NCI-H2029 treated with DMSO at 0.1 percent for 48 hours (cell line): ENCODE data around the gene RAE1.
"Not testable (repeated sequence)": the region's sequence is repeated elsewhere in the genome, so short reads cannot be mapped to it uniquely, and the experiment has no call there.

Experiments
- DNase-seq: peaks from one replicate; lab custom pipeline; 2025; lab: John Stamatoyannopoulos, UW

Gene RAE1

DNA sequence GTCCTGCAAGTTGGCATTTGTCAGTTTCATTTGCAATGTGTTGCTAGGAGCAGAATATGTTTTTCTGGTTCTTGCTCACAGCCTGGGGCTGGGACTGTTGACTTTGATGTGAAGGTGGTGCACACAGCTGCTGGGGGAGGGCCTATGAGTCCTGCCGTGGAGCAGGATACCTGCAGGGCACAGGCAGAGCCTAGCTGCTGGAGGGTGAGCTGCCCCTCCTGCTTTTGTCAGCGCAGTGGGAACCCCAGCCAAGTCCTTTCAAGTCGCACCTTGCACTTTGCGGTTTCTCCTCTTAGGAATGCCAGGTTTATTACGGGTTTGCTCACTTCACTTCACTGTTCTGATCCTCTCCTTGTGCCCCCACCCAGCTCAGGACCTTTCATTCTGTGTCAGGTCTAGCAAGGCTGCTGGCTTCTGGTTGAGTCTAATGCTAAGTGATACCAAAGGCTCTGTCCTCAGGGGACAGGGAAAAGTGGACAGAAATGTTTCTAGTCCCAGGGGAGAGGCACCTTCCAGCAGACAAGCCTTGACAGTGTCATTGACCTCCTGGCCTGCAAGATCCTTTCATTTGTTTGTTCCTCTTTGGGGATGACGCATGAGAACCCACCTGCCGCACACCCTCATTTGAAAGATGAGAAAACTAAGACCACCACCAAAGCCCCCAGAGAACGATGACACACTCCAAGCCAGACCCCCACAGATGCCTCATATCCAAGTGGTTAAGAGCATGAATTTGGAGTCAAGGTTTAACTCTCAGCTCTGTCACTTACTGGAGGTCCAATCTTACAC lies 24.2 kb upstream of the RAE1 start:
- DNase-seq: no peak

DNA sequence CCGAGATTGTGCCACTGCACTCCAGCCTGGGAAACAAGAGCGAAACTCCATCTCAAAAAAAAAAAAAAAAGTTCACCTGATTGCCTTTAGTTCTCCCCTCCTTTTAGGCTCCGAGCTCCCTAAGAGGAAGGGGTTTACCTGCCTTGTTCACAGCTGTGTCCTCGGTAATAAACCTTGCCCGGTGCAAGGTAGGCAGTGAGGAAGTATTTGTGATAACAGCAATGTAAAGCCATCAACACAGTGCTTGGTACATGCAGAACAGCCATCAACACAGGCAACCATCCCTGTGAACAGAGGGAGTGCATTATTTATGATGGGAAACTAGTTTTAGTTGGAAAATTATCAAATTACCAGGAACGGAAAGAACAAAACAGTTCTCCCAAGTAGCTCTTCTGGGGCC lies 23.2 kb upstream of the RAE1 start:
- DNase-seq: no peak

DNA sequence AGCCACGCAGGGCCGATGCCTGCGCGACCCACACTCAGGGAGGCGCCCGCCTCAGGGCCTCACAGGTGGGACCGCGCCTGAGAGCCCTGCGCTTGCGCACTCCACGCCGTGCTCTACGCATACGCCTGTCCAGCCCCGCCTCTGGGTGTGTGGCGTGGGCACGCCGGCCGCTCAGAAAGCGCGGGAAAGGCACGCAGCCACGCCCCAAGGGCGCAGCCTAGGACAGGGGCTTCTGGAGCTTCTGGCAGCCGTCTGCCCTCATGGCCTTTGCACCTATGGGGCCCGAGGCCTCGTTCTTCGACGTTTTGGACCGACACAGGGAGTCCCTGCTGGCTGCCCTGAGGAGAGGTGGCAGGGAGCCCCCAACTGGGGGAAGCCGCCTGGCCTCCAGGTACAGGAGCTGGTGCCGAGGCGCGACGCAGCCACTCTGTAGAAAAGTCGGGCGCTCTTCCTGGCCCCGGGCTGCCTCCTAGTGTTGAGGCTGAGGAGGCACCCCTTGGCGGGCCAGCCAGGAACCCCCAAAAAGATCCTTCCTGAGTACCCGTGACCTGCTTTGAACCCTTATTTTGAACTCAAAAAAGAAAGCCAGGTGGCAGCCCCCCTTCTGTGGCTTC lies 21.3 kb upstream of the RAE1 start, which contains the start of gene SPO11:
SPO11 (plus strand) TSS at position 196 of the 614 bp plus-strand sequence; CDS start at position 261, 65 bp downstream.
- DNase-seq: no peak

- no peak for DNase-seq
Measured at GRCh38 chr20:57330998-57331397, 20.1 kb upstream of the RAE1 start.

DNA sequence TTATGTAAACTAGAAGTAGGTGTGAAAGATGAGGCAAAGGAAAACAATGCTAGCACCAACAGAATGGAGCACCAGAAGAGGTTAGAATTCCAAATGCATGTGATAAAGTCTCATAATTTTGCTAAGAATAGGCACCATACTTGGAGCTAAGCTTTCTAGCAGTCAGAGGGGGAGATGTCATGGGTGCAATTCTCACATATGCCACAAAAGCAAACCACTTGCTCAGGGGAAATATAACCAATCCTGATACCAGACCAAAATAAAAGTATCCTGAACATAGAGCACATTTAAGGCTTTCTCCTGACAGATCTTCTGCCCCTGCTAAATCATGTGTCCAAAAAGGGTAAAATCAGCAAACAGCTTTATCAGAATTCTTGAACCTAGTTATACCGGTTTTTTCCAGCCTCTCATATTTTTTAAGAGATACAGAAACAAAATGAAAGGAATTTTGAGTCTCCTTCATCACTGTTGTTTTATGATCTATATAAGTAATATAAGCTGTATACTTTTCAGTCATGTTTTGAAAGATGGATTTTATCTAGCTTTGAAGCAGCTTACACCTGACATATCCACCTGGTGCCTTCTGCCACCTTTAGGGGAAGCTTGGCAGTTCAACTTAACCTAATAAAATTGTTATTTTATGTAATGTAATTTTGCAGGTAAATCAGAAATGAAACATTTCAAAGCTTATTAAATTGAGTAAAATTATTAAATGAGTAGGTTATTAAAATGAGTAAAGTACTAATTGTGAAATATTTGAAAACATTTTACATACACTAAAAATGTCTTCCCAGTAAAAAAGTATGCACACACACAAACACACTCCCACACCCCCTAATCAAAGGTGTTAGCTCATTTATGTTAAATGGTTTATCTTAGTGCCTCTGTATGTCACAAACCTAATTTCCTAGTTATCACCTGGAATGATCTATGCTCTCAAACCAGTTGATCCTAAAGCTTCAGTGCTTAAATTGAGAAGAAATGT lies 18.7 kb upstream of the RAE1 start:
- DNase-seq: no peak

DNA sequence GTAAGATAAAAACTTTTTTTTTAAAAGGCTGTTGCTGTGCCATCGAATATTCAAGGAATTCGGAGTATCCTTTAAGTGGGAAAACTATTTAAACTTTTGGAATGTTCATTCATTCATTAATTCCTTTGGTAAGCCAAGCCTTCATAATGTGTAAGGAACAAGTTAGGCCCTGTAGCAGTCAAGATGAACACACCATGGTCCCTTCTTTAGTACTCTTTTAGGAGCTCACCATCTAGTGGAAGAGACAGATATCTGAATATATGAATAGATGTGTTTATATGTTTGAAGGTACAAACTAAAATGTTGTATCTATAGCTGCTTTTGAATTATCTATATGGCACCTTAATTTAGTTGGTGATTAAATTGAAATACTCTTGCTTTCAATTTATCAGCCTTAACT lies 15.7 kb upstream of the RAE1 start:
- DNase-seq: no peak

DNA sequence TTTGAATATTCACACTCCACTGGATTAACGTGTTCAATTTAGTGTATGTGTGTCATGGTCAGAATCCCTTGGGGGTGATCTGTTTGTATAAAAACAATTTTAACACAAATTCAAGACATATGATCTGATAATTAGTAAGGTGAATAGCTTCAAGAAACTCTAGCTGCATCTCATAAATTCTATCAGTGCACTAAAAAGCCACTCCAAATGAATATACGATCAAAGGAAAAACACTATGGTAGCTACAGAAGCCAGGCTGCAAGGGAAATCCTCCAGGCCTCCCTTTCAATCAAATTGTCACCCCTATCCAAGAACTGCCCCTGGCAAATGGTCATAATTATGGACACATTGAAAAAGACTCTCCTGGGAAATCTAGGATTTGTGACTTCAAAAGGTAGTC lies 9.4 kb upstream of the RAE1 start:
- no peak for DNase-seq

GRCh38 chr20:57342829-57343228 lies 8.2 kb upstream of the RAE1 start:
- no peak for DNase-seq

GRCh38 chr20:57346477-57346876 lies 4.6 kb upstream of the RAE1 start:
- DNase-seq: peak; percentile 4

- no peak for DNase-seq
Measured at GRCh38 chr20:57347393-57347792, 3.7 kb upstream of the RAE1 start.

DNA sequence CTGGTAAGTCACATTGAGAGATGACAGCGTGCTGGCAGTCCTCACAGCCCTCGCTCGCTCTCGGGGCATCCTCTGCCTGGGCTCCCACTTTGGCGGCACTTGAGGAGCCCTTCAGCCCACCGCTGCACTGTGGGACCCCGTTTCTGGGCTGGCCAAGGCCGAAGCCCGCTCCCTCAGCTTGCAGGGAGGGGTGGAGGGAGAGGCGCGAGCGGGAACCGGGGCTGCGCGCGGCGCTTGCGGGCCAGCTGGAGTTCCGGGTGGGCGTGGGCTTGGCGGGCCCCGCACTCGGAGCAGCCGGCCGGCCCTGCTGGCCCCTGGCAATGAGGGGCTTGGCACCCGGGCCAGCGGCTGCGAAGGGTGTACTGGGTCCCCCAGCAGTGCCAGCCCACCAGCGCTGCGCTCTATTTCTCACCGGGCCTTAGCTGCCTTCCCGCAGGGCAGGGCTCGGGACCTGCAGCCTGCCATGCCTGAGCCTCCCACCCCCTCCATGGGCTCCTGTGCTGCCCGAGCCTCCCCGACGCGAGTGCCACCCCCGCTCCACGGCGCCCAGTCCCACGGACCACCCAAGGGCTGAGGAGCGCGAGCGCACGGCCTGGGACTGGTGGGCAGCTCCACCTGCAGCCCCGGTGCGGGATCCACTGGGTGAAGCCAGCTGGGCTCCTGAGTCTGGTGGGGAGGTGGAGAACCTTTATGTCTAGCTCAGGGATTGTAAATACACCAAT lies 2.7 kb upstream of the RAE1 start:
- DNase-seq: not testable (repeated sequence)

DNA sequence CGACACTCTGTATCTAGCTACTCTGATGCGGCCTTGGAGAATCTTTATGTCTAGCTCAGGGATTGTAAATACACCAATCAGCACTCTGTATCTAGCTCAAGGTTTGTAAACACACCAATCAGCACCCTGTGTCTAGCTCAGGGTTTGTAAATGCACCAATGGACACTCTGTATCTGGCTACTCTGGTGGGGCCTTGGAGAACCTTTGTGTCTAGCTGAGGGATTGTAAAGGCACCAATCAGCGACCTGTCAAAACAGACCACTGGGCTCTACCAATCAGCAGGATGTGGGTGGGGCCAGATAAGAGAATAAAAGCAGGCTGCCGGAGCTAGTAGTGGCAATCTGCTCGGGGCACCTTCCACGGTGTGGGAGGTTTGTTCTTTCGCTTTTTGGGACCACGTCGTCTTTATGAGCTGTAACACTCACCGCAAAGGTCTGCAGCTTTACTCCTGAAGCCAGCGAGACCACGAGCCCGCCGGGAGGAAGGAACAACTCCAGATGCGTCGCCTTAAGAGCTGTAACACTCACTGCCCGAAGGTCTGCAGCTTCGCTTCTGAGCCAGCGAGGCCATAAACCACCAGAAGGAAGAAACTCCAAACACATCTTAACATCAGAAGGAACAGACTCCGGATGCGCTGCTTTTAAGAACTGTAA lies 2.0 kb upstream of the RAE1 start:
- not testable (repeated sequence) for DNase-seq

- no peak for DNase-seq
Measured at GRCh38 chr20:57350081-57350710, 859 bp upstream of the RAE1 start.

GRCh38 chr20:57350726-57351041 lies 371 bp upstream of the RAE1 start:
- DNase-seq: not testable (repeated sequence)

GRCh38 chr20:57352305-57352704 lies 1.2 kb downstream of the RAE1 start:
- no peak for DNase-seq

GRCh38 chr20:57353351-57353750 lies 2.3 kb downstream of the RAE1 start:
- no peak for DNase-seq

DNA sequence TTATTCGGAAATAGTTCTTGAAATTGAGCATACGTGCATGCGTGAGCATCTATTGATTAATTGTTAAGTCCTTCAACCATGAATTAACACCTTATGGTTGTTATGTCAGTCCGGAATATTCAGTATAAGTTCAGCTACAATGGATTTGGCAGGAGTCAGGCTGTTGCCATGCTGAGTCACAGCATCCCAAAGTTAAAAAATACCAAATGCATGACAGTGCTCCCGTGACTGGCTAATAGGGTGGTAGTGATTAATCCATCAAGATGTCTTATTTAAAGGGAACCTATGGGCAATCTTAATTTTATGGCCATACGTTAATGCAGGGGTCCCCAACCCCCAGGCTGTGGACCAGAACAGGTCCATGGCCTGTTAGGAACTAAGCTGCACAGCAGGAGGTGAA lies 10.5 kb downstream of the RAE1 start:
- no peak for DNase-seq

GRCh38 chr20:57364451-57364850 lies 13.4 kb downstream of the RAE1 start:
- no peak for DNase-seq

- DNase-seq: no peak
Measured at GRCh38 chr20:57369596-57369995, 18.5 kb downstream of the RAE1 start.

DNA sequence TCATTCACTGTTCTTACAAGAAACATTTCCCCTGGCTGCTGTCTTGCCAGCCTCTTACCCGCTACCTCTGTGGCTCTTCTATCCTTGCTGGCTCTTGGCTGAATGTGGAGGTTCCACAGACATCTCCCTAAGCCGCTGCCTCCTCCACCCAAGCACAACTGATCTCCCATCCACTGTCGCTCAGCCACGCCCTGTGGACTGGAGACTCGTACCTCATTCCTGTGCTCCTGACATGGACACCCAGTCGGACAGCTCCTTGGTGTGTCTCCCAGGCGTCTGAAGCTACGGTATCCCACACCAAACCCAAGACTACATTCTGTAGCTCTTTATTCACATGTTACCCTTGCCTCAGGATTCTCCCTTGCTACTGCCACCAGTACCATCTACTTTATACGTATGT lies 19.3 kb downstream of the RAE1 start:
- DNase-seq: no peak

- DNase-seq: no peak
Measured at GRCh38 chr20:57371363-57371762, 20.3 kb downstream of the RAE1 start.
